Nephron progenitor cell (in vitro differentiated cells): ENCODE data around the gene MYF6.

Experiments used
- DNase-seq: peaks from one replicate; pipeline ENCODE4 v3.0.0; 2021
- H3K27ac Mint-ChIP-seq: 2 replicates; pipeline ENCODE4 v1.8.0; 2021; ENCODE audit warnings: mild to moderate bottlenecking, moderate library complexity, mixed read lengths
- H3K27me3 Mint-ChIP-seq: 2 replicates; pipeline ENCODE4 v1.8.0; 2021; ENCODE audit warnings: mild to moderate bottlenecking, low read depth, mixed read lengths; ENCODE audit not compliant: poor library complexity
- H3K36me3 Mint-ChIP-seq: 2 replicates; pipeline ENCODE4 v1.8.0; 2021; ENCODE audit warnings: low read depth, mixed read lengths
- H3K4me1 Mint-ChIP-seq: 2 replicates; pipeline ENCODE4 v1.8.0; 2021; ENCODE audit warnings: mixed read lengths
- H3K4me3 Mint-ChIP-seq: 2 replicates; pipeline ENCODE4 v1.8.0; 2021; ENCODE audit warnings: mild to moderate bottlenecking, moderate library complexity, mixed read lengths
- H3K9me3 Mint-ChIP-seq: 2 replicates; pipeline ENCODE4 v1.8.0; 2021; ENCODE audit warnings: mild to moderate bottlenecking, moderate library complexity, mixed read lengths
- TF ChIP-seq, protein P1 (sequence below): fragments of 200-600 bp; sonication (generic); IDR thresholded peaks from 2 replicates; pipeline ENCODE4 v1.5.0; 2021; ENCODE audit warnings: antibody characterized with exemption

MYF6 gene

DNA sequence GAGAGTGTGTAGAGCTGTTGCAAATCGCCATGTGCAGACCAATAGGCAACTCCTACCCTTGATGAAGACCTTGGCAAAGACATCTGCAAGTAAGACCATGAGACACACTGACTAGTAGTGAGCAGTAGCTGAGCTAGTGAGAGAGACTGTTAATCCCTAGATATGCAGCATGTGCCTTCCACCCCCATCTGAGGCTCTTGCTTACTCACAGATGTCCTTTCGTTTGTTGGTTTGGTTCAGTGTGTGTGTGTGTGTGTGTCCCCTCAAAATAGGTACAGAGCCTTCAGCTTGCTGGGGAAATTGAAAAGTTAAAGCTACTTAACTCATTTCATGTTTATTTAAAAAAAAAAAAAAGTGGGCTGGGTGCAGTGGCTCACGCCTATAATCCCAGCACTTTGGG lies 46.8 kb downstream of the MYF6 start:
- no peak for DNase-seq
- Mint-ChIP-seq H3K4me1 (no peaks in the 10 kb centered on the region), H3K36me3 (no peaks in the 10 kb centered on the region), H3K4me3 (no peak overlapping the region), H3K27me3 (no peaks in the 10 kb centered on the region), H3K9me3 (no peaks in the 10 kb centered on the region), H3K27ac (no peak overlapping the region)
- TF ChIP-seq, protein P1, sequence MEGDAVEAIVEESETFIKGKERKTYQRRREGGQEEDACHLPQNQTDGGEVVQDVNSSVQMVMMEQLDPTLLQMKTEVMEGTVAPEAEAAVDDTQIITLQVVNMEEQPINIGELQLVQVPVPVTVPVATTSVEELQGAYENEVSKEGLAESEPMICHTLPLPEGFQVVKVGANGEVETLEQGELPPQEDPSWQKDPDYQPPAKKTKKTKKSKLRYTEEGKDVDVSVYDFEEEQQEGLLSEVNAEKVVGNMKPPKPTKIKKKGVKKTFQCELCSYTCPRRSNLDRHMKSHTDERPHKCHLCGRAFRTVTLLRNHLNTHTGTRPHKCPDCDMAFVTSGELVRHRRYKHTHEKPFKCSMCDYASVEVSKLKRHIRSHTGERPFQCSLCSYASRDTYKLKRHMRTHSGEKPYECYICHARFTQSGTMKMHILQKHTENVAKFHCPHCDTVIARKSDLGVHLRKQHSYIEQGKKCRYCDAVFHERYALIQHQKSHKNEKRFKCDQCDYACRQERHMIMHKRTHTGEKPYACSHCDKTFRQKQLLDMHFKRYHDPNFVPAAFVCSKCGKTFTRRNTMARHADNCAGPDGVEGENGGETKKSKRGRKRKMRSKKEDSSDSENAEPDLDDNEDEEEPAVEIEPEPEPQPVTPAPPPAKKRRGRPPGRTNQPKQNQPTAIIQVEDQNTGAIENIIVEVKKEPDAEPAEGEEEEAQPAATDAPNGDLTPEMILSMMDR: no peak

DNA sequence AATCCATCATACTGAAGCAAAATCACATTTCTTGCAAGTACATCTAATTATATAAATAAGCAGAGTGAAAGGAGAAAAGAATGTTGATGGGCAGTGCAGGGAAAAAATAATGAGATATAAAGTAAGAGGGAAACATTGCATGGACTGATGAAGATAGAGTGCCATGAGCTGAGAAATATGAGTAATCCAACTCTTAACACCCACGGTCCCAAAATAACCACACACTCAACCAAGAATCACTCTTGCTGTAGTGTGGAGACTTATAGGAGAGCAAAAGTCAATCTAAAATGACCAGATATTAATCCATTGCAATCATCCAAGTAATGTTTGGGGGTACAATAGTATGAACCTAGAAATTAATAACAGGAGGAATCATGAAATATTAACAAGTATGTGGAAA lies 49.4 kb downstream of the MYF6 start:
- peaks cover 3% of the 10 kb centered on the region for H3K27me3 Mint-ChIP-seq

More for the DNA sequence above, 49.4 kb downstream of the MYF6 start:
- DNase-seq: no peak
- no peaks in the 10 kb centered on the region for H3K36me3 Mint-ChIP-seq
- H3K9me3 Mint-ChIP-seq: no peaks in the 10 kb centered on the region
- H3K4me3 Mint-ChIP-seq: no peak overlapping the region
- H3K27ac Mint-ChIP-seq: no peak overlapping the region
- peaks cover 8% of the 10 kb centered on the region for H3K4me1 Mint-ChIP-seq
- TF ChIP-seq, protein P1: no peak
